Coronary artery (tissue), 2 donors: ENCODE measurements around the gene TMEM167A.

Source experiments
- DNase-seq: peaks from one replicate; pipeline ENCODE4 v3.0.0-alpha.2; 2017; ENCODE audit warnings: low spot score
- H3K27ac ChIP-seq, 2 donors: fragments of 200-600 bp; sonication (generic); one replicate each; pipeline ENCODE4 v1.5.1; 2016 to 2019
- H3K4me3 ChIP-seq: fragments of 200-600 bp; sonication (generic); 2 replicates; pipeline ENCODE4 v1.5.1; 2016; ENCODE audit warnings: mild to moderate bottlenecking, moderate library complexity
- TF ChIP-seq, protein P1 (sequence below): fragments of 200-600 bp; sonication (generic); IDR thresholded peaks from one replicate; pipeline ENCODE4 v1.5.1; 2019; ENCODE audit warnings: antibody characterized with exemption

The TMEM167A gene

DNA sequence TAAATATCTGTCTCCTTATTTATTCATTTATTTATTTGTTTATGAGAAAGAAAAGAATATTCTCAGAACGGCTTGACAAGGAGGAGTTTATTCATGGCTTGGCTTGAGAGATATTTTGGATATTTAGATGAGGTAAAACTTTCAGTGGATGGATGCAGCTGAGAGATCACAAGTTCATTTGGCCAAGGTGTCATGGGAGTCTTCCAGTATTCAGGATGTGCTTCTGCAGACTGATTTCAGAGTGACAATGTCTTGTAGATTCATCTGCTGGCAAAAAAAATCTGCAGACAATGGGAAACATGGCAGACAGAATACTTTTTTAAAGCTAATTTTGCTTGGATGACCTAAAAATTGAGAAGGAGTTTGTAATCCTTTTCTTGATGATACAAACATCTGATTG is 38.6 kb upstream of the TMEM167A start:
- Histone ChIP-seq H3K27ac (no peak overlapping the region), H3K4me3 (no peak overlapping the region)
- TF ChIP-seq, protein P1, sequence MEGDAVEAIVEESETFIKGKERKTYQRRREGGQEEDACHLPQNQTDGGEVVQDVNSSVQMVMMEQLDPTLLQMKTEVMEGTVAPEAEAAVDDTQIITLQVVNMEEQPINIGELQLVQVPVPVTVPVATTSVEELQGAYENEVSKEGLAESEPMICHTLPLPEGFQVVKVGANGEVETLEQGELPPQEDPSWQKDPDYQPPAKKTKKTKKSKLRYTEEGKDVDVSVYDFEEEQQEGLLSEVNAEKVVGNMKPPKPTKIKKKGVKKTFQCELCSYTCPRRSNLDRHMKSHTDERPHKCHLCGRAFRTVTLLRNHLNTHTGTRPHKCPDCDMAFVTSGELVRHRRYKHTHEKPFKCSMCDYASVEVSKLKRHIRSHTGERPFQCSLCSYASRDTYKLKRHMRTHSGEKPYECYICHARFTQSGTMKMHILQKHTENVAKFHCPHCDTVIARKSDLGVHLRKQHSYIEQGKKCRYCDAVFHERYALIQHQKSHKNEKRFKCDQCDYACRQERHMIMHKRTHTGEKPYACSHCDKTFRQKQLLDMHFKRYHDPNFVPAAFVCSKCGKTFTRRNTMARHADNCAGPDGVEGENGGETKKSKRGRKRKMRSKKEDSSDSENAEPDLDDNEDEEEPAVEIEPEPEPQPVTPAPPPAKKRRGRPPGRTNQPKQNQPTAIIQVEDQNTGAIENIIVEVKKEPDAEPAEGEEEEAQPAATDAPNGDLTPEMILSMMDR, result no peak
- no peak for DNase-seq

DNA sequence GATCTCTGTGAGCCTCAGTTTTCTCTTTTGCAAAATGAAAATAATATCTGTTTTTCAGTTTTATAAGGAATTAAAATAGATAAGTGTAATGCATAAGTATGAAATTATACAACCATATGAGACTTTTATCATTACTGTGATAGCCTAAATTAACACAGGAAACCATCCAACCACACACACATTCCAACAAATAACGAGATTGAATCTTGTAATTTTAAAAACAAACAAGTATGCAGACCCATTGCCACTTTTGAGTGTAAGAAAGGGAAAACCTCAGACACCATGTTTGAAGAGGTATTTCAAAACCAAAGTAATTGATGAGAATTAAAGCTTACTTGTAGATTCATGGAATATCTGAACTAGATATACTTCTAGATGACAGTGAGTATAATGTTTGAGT is 32.2 kb upstream of the TMEM167A start:
- Histone ChIP-seq H3K27ac (no peak overlapping the region), H3K4me3 (no peak overlapping the region)
- TF ChIP-seq, protein P1, result no peak
- no peak for DNase-seq

DNA sequence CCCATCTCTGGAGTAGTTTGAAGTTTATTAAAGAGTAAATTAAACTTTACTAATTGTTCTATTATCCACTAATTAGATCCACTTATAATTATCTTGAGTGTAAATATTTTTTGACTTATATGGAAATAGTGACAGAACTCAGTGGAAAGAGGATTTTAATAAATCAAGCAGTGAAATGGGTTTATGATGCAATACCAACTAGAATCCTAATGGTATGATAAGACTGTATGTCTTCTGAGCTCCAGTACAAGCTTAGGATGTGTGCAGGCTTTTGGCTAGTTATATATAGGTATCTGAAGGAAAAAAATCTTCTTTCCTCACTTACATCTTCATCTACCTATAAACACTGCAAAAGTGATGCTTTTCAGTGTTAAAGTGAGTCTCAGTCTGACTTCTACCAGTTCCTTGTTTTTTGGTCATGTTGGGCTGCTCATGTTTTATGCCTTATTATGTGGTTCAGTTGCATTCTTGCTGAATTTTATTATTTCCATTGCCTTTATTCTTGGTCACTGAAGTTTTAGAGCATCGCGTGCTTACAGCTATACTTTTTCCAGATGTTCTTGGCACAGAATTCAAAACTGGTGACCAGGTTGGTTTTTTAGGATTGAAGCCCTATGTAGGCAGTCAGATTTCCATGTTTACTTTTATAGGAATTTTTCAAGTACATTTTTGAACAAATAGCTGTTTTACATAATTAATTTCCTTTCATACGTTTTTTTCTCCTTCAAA is 30.7 kb upstream of the TMEM167A start:
- Histone ChIP-seq H3K4me3 (no peak overlapping the region), H3K27ac (no peak overlapping the region)
- DNase-seq, result no peak
- TF ChIP-seq, protein P1, result no peak

DNA sequence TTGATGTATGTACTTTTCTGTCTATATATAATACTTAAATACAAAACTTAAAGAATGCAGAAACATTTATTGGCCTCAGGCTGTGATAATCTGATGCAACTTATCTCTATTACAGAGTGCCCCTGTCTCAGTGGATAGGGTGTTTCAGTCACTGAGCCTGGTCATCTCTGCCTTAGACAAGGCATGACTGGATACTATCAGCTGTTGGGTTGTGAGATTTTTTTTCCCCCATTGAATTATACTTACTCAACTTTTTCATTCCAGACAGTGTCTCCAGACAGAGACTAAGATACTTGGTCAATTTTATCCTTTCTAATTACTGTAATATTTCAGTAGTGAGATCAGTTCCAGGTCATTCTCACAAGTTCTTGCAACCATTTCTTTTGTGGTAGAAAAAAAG is 26.8 kb upstream of the TMEM167A start:
- TF ChIP-seq, protein P1, result no peak
- no peak overlapping the region for H3K27ac ChIP-seq
- DNase-seq, result no peak

DNA sequence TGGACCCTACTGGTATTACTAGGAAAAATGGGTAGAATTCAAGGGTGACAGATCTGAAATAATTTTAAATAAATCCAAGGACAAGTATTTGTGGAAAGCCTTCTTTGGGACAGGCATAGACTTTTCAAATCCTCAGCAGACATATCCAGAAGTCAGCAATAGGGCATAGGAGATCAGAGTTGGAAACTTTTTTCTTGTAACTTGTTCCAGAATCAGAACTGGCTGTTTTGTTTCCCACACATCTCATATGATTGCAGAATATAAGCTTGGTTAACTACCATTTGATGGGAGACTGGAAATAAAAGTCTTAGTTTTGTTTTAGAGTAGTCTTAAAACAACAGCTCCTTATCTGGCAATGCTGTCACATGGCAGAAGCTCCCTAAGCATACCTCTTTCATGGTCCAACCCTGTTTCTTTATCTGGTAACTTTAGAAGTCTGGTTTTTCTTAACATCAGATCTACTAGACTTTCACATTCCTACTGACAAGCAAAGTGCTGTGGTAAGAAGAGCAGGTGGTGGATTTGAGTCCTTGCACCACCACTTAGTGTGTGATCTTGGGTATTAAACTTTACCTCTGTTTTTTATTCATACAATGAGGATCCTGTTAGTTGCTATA is 25.3 kb upstream of the TMEM167A start:
- Histone ChIP-seq H3K27ac (no peak overlapping the region), H3K4me3 (no peak overlapping the region)
- TF ChIP-seq, protein P1, result no peak
- no peak for DNase-seq

More for the DNA sequence above, 26.8 kb upstream of the TMEM167A start:
- no peak overlapping the region for H3K4me3 ChIP-seq

DNA sequence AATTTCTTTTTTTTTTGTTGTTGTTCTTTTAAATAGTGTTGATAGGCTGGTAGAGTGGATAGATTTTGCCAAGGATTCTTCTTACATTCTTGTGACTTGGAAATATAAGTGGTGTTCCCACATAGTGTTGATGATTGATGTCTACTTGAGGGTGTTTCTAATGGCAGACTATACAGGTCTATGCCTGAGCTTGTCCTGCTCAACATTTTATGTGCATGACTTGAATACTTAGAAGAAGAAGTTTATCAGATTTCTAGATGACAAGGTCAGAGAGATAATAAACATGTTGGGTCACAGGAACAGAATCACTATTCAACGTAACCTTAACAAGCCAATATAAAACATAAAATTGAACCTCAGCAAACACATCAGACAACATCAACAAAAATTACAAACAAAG is 24.3 kb upstream of the TMEM167A start:
- Histone ChIP-seq H3K4me3 (no peak overlapping the region), H3K27ac (no peak overlapping the region)
- TF ChIP-seq, protein P1, result no peak
- DNase-seq, result no peak

DNA sequence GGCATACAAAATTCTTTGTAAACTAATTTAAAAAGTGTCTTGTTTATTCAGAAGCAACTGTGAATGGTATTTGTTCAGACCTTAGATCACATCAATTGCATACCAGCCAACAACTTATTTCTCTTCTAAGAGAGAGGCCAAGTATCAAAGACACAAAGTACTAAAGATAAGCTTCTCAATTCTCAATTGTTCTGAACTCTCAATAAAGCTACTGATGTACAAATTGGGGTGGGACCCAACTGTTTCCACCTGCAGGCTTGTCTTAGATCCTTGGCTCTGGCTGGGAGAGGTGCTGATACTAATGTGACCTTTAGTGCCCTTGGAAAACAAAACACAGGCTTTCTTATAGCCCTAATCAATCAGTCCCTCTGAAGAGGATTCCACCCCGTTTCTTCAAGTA is 22.3 kb upstream of the TMEM167A start:
- Histone ChIP-seq H3K4me3 (no peak overlapping the region), H3K27ac (no peak overlapping the region)
- DNase-seq, result no peak
- TF ChIP-seq, protein P1, result no peak
